HG03575 (cell line): ENCODE measurements around the gene CUL4B.
"Not testable (repeated sequence)": the region's sequence is repeated elsewhere in the genome, so short reads cannot be mapped to it uniquely, and the experiment has no call there.

Experiments
- ATAC-seq: cut with Tn5 transposase; IDR thresholded peaks from one replicate; pipeline ENCODE4 v1.9.1; 2021; ENCODE audit not compliant: unreplicated experiment, insufficient number of reproducible peaks, low FRiP score; ENCODE audit errors: extremely low read depth

Gene CUL4B

GRCh38 chrX:120536061-120536460 is 24.7 kb downstream of the CUL4B start:
- ATAC-seq = no peak

GRCh38 chrX:120534413-120535205 is 26.2 kb downstream of the CUL4B start:
- no peak for ATAC-seq

- ATAC-seq = no peak
Measured at GRCh38 chrX:120522820-120523219, 37.9 kb downstream of the CUL4B start.

GRCh38 chrX:120517936-120518335 is 42.8 kb downstream of the CUL4B start:
- ATAC-seq = no peak

- ATAC-seq = no peak
Measured at GRCh38 chrX:120514236-120514635, 46.5 kb downstream of the CUL4B start.

GRCh38 chrX:120512627-120513026 is 48.1 kb downstream of the CUL4B start:
- no peak for ATAC-seq

- ATAC-seq = no peak
Measured at GRCh38 chrX:120512222-120512621, 48.5 kb downstream of the CUL4B start.

GRCh38 chrX:120504569-120504968 is 56.2 kb downstream of the CUL4B start:
- no peak for ATAC-seq

- ATAC-seq = no peak
Measured at GRCh38 chrX:120499301-120500072, 61.3 kb downstream of the CUL4B start.

- not testable (repeated sequence) for ATAC-seq
Measured at GRCh38 chrX:120490119-120490518, 70.6 kb downstream of the CUL4B start.

GRCh38 chrX:120486786-120487185 is 74.0 kb downstream of the CUL4B start:
- ATAC-seq = no peak

GRCh38 chrX:120485638-120486520 is 74.9 kb downstream of the CUL4B start:
- no peak for ATAC-seq

GRCh38 chrX:120485315-120485637 is 75.5 kb downstream of the CUL4B start:
- ATAC-seq = no peak

- no peak for ATAC-seq
Measured at GRCh38 chrX:120477453-120477852, 83.3 kb downstream of the CUL4B start.

- ATAC-seq = no peak
Measured at GRCh38 chrX:120476714-120477113, 84.0 kb downstream of the CUL4B start.

- ATAC-seq = not testable (repeated sequence)
Measured at GRCh38 chrX:120475447-120475846, 85.3 kb downstream of the CUL4B start.
